Measurements from ENCODE around the gene RNF41.

GRCh38 chr12:56212361-56212760 is 9.4 kb downstream of the RNF41 start:
- no peak for TF ChIP-seq POLR2AphosphoS5 (IDR thresholded peaks at IDR 0.05; ENCODE audit: low read depth, low read length)
- no peak for TF ChIP-seq ASH2L (IDR thresholded peaks at IDR 0.05; ENCODE audit: insufficient read length, low read depth, low read length)
- TF ChIP-seq, protein P1, sequence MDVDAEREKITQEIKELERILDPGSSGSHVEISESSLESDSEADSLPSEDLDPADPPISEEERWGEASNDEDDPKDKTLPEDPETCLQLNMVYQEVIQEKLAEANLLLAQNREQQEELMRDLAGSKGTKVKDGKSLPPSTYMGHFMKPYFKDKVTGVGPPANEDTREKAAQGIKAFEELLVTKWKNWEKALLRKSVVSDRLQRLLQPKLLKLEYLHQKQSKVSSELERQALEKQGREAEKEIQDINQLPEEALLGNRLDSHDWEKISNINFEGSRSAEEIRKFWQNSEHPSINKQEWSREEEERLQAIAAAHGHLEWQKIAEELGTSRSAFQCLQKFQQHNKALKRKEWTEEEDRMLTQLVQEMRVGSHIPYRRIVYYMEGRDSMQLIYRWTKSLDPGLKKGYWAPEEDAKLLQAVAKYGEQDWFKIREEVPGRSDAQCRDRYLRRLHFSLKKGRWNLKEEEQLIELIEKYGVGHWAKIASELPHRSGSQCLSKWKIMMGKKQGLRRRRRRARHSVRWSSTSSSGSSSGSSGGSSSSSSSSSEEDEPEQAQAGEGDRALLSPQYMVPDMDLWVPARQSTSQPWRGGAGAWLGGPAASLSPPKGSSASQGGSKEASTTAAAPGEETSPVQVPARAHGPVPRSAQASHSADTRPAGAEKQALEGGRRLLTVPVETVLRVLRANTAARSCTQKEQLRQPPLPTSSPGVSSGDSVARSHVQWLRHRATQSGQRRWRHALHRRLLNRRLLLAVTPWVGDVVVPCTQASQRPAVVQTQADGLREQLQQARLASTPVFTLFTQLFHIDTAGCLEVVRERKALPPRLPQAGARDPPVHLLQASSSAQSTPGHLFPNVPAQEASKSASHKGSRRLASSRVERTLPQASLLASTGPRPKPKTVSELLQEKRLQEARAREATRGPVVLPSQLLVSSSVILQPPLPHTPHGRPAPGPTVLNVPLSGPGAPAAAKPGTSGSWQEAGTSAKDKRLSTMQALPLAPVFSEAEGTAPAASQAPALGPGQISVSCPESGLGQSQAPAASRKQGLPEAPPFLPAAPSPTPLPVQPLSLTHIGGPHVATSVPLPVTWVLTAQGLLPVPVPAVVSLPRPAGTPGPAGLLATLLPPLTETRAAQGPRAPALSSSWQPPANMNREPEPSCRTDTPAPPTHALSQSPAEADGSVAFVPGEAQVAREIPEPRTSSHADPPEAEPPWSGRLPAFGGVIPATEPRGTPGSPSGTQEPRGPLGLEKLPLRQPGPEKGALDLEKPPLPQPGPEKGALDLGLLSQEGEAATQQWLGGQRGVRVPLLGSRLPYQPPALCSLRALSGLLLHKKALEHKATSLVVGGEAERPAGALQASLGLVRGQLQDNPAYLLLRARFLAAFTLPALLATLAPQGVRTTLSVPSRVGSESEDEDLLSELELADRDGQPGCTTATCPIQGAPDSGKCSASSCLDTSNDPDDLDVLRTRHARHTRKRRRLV (CRISPR knock-in tag; IDR thresholded peaks at IDR 0.05): no peak
- TF ChIP-seq, protein P2, sequence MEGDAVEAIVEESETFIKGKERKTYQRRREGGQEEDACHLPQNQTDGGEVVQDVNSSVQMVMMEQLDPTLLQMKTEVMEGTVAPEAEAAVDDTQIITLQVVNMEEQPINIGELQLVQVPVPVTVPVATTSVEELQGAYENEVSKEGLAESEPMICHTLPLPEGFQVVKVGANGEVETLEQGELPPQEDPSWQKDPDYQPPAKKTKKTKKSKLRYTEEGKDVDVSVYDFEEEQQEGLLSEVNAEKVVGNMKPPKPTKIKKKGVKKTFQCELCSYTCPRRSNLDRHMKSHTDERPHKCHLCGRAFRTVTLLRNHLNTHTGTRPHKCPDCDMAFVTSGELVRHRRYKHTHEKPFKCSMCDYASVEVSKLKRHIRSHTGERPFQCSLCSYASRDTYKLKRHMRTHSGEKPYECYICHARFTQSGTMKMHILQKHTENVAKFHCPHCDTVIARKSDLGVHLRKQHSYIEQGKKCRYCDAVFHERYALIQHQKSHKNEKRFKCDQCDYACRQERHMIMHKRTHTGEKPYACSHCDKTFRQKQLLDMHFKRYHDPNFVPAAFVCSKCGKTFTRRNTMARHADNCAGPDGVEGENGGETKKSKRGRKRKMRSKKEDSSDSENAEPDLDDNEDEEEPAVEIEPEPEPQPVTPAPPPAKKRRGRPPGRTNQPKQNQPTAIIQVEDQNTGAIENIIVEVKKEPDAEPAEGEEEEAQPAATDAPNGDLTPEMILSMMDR (CRISPR knock-in tag; IDR thresholded peaks at IDR 0.05): no peak
- TF ChIP-seq FOXK1 (CRISPR knock-in tag; IDR thresholded peaks at IDR 0.05; ENCODE audit: borderline replicate concordance, low read depth): no peak
- TF ChIP-seq MYC (CRISPR knock-in tag; IDR thresholded peaks at IDR 0.05; ENCODE audit: borderline replicate concordance): no peak
- no peak for TF ChIP-seq ZNF138 (CRISPR knock-in tag; IDR thresholded peaks at IDR 0.05; ENCODE audit: low read depth)

All from HepG2 (cell line).